HFFc6 (cell line): ENCODE results near the gene KIF3A. TPM values are rescaled to one million over a fixed set of nuclear protein-coding genes. Genes with fewer than 3 reads are reported as not detected.
A peak's percentile ranks its signal among the peaks of the same experiment; 100 is the strongest.

Experiments used
- DNase-seq: peaks from one replicate; pipeline ENCODE4 v3.0.0-alpha.2; 2018
- H3K27ac Mint-ChIP-seq: 2 replicates; pipeline ENCODE4 v1.8.0; 2020; ENCODE audit warnings: mild to moderate bottlenecking, mixed read lengths
- H3K27me3 Mint-ChIP-seq: 2 replicates; pipeline ENCODE4 v1.8.0; 2021; ENCODE audit warnings: mild to moderate bottlenecking, moderate library complexity, mixed read lengths; ENCODE audit not compliant: insufficient read depth
- H3K36me3 Mint-ChIP-seq: 2 replicates; pipeline ENCODE4 v1.8.0; 2021; ENCODE audit warnings: low read depth, mixed read lengths
- H3K4me1 Mint-ChIP-seq: 2 replicates; pipeline ENCODE4 v1.8.0; 2020; ENCODE audit warnings: low read depth, mixed read lengths
- H3K4me3 Mint-ChIP-seq: 2 replicates; pipeline ENCODE4 v1.8.0; 2020; ENCODE audit warnings: mild to moderate bottlenecking, moderate library complexity, mixed read lengths
- H3K9me3 Mint-ChIP-seq: 2 replicates; pipeline ENCODE4 v1.8.0; 2020; ENCODE audit warnings: mild to moderate bottlenecking, mixed read lengths
- long read RNA-seq: library from polyadenylated mRNA; unstranded; transcript quantifications from one replicate; pipeline ENCODE4 v2.0.0, GENCODE V29; 2019
- total RNA-seq, 6 experiments: library from RNA; stranded (reverse); fragmentation: NEBNext Ultra II Directional; extraction: Animal tissue kit (Norgen Biotek cat#: 25700); gene quantifications; 2 replicates in 1 of 6; 3 replicates in 5 of 6; pipeline ENCODE4 v1.2.3, GENCODE V29; 2021
- TF ChIP-seq, protein P1 (sequence below): fragments of 200-600 bp; sonication (generic); IDR thresholded peaks from 2 replicates; pipeline ENCODE4 v1.5.0; 2021; ENCODE audit warnings: antibody characterized with exemption, mild to moderate bottlenecking

KIF3A gene
- 10 to 100 TPM; 12.9 to 15.4 (median 14.9) TPM for total RNA-seq
- long read RNA-seq, partial matches to known transcripts = 14 of 18 reads
- long read RNA-seq, other reads (novel, unspliced or antisense) = 4 of 18 reads

DNA sequence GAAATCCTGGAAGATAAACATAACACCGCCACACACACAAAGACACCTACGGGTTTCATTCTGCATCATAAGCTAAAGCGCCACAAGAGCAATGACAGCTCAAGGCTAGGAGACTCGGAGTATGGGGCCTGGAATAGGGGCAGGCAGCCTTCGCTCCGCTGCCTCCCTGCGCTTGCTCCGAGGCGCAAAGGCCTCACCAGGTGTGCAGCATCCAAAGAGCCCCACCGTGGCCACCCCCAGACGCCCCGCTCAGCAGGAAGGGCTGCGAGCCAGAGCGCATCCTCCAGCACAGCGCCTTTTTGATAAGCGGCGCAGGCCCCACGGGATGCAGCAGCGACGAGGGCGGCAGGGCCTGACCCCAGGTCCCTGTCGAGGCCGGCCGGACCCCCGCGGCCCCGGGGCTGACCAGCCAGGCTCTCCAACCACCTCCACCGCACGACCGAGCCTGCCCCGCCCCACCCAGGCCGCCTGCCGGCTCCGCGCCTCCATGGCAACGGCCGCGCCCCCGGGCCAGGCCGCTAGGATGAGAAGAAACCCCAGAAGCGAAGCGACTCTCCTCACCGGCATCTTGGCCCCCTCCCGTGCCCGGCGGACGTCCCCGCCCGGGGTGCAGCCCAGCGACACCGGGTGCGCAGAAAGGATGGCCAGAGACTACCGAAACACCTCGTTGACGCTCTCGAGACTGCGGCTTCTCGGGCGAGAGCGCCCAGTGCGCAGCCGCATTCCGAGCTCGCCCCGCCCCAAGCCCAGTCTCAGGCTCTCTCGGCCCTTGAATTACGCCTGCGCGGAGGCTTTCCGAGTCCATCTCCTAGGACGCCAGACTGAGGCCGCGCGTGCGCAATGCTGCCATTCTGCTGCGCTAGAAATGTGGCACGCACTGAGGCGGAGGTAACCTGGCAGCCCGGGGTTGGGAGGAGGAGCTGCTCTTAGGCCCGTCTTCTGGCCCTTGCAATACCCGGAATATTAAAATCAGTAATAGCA, at the start of gene KIF3A:
KIF3A (minus strand) TSS at position 694 of the 981 bp plus-strand sequence; CDS start at position 567, 127 bp downstream.
- peak; percentile 93 for DNase-seq
- Mint-ChIP-seq H3K4me3 (peak within 1 kb of the TSS; percentile 90), H3K27ac (peak within 1 kb of the TSS; percentile 73), H3K4me1 (peaks cover 31% of the 10 kb centered on the region), H3K27me3 (peaks cover 4% of the 10 kb centered on the region; the same call in 1 of the 2 replicates), H3K36me3 (no peaks in the 10 kb centered on the region), H3K9me3 (no peaks in the 10 kb centered on the region)
- TF ChIP-seq, protein P1, sequence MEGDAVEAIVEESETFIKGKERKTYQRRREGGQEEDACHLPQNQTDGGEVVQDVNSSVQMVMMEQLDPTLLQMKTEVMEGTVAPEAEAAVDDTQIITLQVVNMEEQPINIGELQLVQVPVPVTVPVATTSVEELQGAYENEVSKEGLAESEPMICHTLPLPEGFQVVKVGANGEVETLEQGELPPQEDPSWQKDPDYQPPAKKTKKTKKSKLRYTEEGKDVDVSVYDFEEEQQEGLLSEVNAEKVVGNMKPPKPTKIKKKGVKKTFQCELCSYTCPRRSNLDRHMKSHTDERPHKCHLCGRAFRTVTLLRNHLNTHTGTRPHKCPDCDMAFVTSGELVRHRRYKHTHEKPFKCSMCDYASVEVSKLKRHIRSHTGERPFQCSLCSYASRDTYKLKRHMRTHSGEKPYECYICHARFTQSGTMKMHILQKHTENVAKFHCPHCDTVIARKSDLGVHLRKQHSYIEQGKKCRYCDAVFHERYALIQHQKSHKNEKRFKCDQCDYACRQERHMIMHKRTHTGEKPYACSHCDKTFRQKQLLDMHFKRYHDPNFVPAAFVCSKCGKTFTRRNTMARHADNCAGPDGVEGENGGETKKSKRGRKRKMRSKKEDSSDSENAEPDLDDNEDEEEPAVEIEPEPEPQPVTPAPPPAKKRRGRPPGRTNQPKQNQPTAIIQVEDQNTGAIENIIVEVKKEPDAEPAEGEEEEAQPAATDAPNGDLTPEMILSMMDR = peak; percentile 49

GRCh38 chr5:132787076-132787475, 49.7 kb upstream of the KIF3A start:
- H3K4me1 Mint-ChIP-seq = peaks cover 25% of the 10 kb centered on the region
- no peaks in the 10 kb centered on the region for H3K9me3 Mint-ChIP-seq
- H3K4me3 Mint-ChIP-seq = no peak overlapping the region
- TF ChIP-seq, protein P1 = no peak
- H3K36me3 Mint-ChIP-seq = no peaks in the 10 kb centered on the region
- DNase-seq = peak; percentile 38
- H3K27ac Mint-ChIP-seq = no peak overlapping the region; the same call in 1 of the 2 replicates
- peaks cover 5% of the 10 kb centered on the region for H3K27me3 Mint-ChIP-seq

- H3K27ac Mint-ChIP-seq = no peak overlapping the region
These were observed 48.5 kb upstream of the KIF3A start for GRCh38 chr5:132785864-132786263.

GRCh38 chr5:132785365-132785764, 48.0 kb upstream of the KIF3A start:
- DNase-seq = no peak
- Mint-ChIP-seq H3K27me3 (peaks cover 3% of the 10 kb centered on the region; the same call in 1 of the 2 replicates), H3K36me3 (no peaks in the 10 kb centered on the region), H3K4me1 (peaks cover 39% of the 10 kb centered on the region), H3K4me3 (no peak overlapping the region), H3K27ac (no peak overlapping the region), H3K9me3 (no peaks in the 10 kb centered on the region)
- TF ChIP-seq, protein P1 = no peak

More at GRCh38 chr5:132785864-132786263, 48.5 kb upstream of the KIF3A start:
- DNase-seq = no peak
- Mint-ChIP-seq H3K36me3 (no peaks in the 10 kb centered on the region), H3K4me1 (peaks cover 37% of the 10 kb centered on the region), H3K27me3 (peaks cover 3% of the 10 kb centered on the region; the same call in 1 of the 2 replicates), H3K4me3 (no peak overlapping the region), H3K9me3 (no peaks in the 10 kb centered on the region)
- TF ChIP-seq, protein P1 = no peak

GRCh38 chr5:132782101-132782500, 44.8 kb upstream of the KIF3A start:
- no peaks in the 10 kb centered on the region for H3K9me3 Mint-ChIP-seq
- peak overlapping the region; percentile 81 for H3K27ac Mint-ChIP-seq
- H3K27me3 Mint-ChIP-seq = no peaks in the 10 kb centered on the region
- peaks cover 48% of the 10 kb centered on the region for H3K4me1 Mint-ChIP-seq
- TF ChIP-seq, protein P1 = no peak
- no peaks in the 10 kb centered on the region for H3K36me3 Mint-ChIP-seq
- H3K4me3 Mint-ChIP-seq = peak overlapping the region; percentile 30
- DNase-seq = peak; percentile 39
